HCT116 (cell line): Measurements from ENCODE around the gene GPC5. TPM values are rescaled to one million over a fixed set of nuclear protein-coding genes. Genes with fewer than 3 reads are reported as not detected.

ENCODE experiments used
- ATAC-seq: fragments of 200-7000 bp; cut with Tn5 transposase; 2 replicates; pipeline ENCODE4 v1.9.1; 2020; ENCODE audit warnings: mild to moderate bottlenecking, moderate library complexity
- BruUV-seq: library from RNA; stranded (reverse); fragments of 400-500 nt; replicated peaks from 2 replicates; lab custom pipeline; 2021; lab: Mats Ljungman, UMichigan
- CTCF ChIA-PET: fragments of 300-600 bp; sonication (Branson Sonifier 250); formaldehyde crosslinking; loops from one replicate; lab custom pipeline; 2021; ENCODE audit warnings: antibody characterized with exemption; lab: Charles Lee
- POLR2A ChIA-PET: fragments of 300-600, 350-600 bp; sonication (Branson Sonifier 250); formaldehyde crosslinking; loops from one replicate; lab custom pipeline; 2021; ENCODE audit warnings: antibody characterized with exemption; lab: Charles Lee
- RAD21 ChIA-PET, 2 experiments: fragments of 300-600 bp; sonication (Branson Sonifier 250); formaldehyde crosslinking; loops; one replicate each; lab custom pipeline; 2023; ENCODE audit warnings: low total read pairs in 2 of 2; ENCODE audit not compliant: uncharacterized antibody in 2 of 2, unreplicated experiment in 2 of 2, low non-redundant PET in 1 of 2; lab: Charles Lee
- DNase-seq: peaks from one replicate; pipeline ENCODE4 v3.0.0-alpha.2; 2010; ENCODE audit warnings: low read depth, low spot score
- H2AFZ ChIP-seq: fragments of 200-600 bp; shearing (Covaris generic), sonication (generic); 2 replicates; pipeline ENCODE4 v1.6.1; 2017; ENCODE audit warnings: low read depth, mixed run types, mixed read lengths, antibody characterized with exemption, low read length; ENCODE audit not compliant: poor library complexity, severe bottlenecking
- H3K27ac ChIP-seq: 2 replicates; pipeline ENCODE4 v1.5.1; 2012; ENCODE audit warnings: low read depth, low read length
- H3K27me3 ChIP-seq: fragments of 200-600 bp; sonication (generic); 2 replicates; pipeline ENCODE4 v1.6.1; 2016; ENCODE audit warnings: mixed run types, low read length, mixed read lengths; ENCODE audit not compliant: insufficient read depth
- H3K36me3 ChIP-seq, 2 experiments: fragments of 200-500 bp in 1 of 2; fragments of 200-600 bp in 1 of 2; sonication (Bioruptor generic) in 1 of 2; sonication (generic) in 1 of 2; 2 replicates each; pipeline versions ENCODE4 v1.5.1 to v1.6.1; 2014 to 2016; ENCODE audit warnings: low read length in 2 of 2, inconsistent platforms in 1 of 2, mixed read lengths in 1 of 2, mixed run types in 1 of 2; ENCODE audit not compliant: insufficient read depth in 2 of 2, control insufficient read depth in 1 of 2
- H3K4me1 ChIP-seq, 2 experiments: fragments of 200-600 bp in 1 of 2; sonication (generic) in 1 of 2; 2 replicates each; pipeline versions ENCODE4 v1.5.1 to v1.6.1; 2012 to 2017; ENCODE audit warnings: low read length in 2 of 2, inconsistent platforms in 1 of 2, mild to moderate bottlenecking in 1 of 2, mixed read lengths in 1 of 2, mixed run types in 1 of 2, moderate library complexity in 1 of 2; ENCODE audit not compliant: insufficient read depth in 2 of 2, control insufficient read depth in 1 of 2
- H3K4me2 ChIP-seq: fragments of 200-600 bp; sonication (generic); 2 replicates; pipeline ENCODE4 v1.6.1; 2017; ENCODE audit warnings: mixed run types, low read length, mixed read lengths
- H3K4me3 ChIP-seq, 2 experiments: fragments of 200-600 bp in 1 of 2; sonication (generic) in 1 of 2; replicated peaks in 1 of 2; 2 replicates each; pipeline ENCODE4 v1.5.1; 2011 to 2016; ENCODE audit warnings: low read length in 2 of 2, control low read depth in 1 of 2, low read depth in 1 of 2, mild to moderate bottlenecking in 1 of 2, mixed read lengths in 1 of 2, mixed run types in 1 of 2
- H3K79me2 ChIP-seq: fragments of 200-600 bp; sonication (generic); 2 replicates; pipeline ENCODE4 v1.6.1; 2017; ENCODE audit warnings: mild to moderate bottlenecking, mixed run types, low read length, moderate library complexity, mixed read lengths; ENCODE audit not compliant: insufficient read depth
- H3K9ac ChIP-seq: fragments of 200-600 bp; sonication (generic); 2 replicates; pipeline ENCODE4 v1.6.1; 2016; ENCODE audit warnings: low read length, mixed read lengths
- H3K9me2 ChIP-seq: fragments of 200-600 bp; sonication (generic), shearing (Covaris generic); 2 replicates; pipeline ENCODE4 v1.6.1; 2017; ENCODE audit warnings: mixed run types, mild to moderate bottlenecking, moderate library complexity; ENCODE audit not compliant: insufficient read depth
- H3K9me3 ChIP-seq, 2 experiments: fragments of 200-500 bp in 1 of 2; fragments of 200-600 bp in 1 of 2; sonication (Bioruptor generic) in 1 of 2; sonication (generic) in 1 of 2; 2 replicates each; pipeline ENCODE4 v1.6.1; 2014 to 2017; ENCODE audit warnings: low read length in 2 of 2, mixed read lengths in 2 of 2, inconsistent platforms in 1 of 2, low read depth in 1 of 2, mild to moderate bottlenecking in 1 of 2, mixed run types in 1 of 2, moderate library complexity in 1 of 2; ENCODE audit not compliant: control insufficient read depth in 1 of 2, insufficient read depth in 1 of 2
- H4K20me1 ChIP-seq: fragments of 200-600 bp; sonication (generic), shearing (Covaris generic); 2 replicates; pipeline ENCODE4 v1.6.1; 2017; ENCODE audit warnings: mixed run types, mild to moderate bottlenecking, moderate library complexity; ENCODE audit not compliant: insufficient read depth
- CBX3 ChIP-seq: IDR thresholded peaks from 2 replicates; pipeline ENCODE4 v1.6.1; 2012; ENCODE audit warnings: low read depth
- CEBPB ChIP-seq: IDR thresholded peaks from 2 replicates; pipeline ENCODE4 v1.6.1; 2012; ENCODE audit warnings: low read depth
- EGR1 ChIP-seq: IDR thresholded peaks from 2 replicates; pipeline ENCODE4 v1.6.1; 2012; ENCODE audit warnings: low read depth
- ELF1 ChIP-seq: IDR thresholded peaks from 2 replicates; pipeline ENCODE4 v1.6.1; 2012; ENCODE audit warnings: low read depth, borderline replicate concordance
- EZH2phosphoT487 ChIP-seq: fragments of 200-600 bp; IDR thresholded peaks from 2 replicates; pipeline ENCODE4 v1.6.1; 2018; ENCODE audit warnings: antibody characterized with exemption, borderline replicate concordance
- FOSL1 ChIP-seq: IDR thresholded peaks from 2 replicates; pipeline ENCODE4 v1.6.1; 2012; ENCODE audit warnings: low read depth
- JUND ChIP-seq: IDR thresholded peaks from 2 replicates; pipeline ENCODE4 v1.6.1; 2012
- MAX ChIP-seq: IDR thresholded peaks from 2 replicates; pipeline ENCODE4 v1.6.1; 2012
- POLR2AphosphoS5 ChIP-seq: IDR thresholded peaks from 2 replicates; pipeline ENCODE4 v1.6.1; 2011; ENCODE audit warnings: mild to moderate bottlenecking, low read depth, low read length, moderate library complexity
- RAD21 ChIP-seq: IDR thresholded peaks from 2 replicates; pipeline ENCODE4 v1.6.1; 2012; ENCODE audit warnings: low read depth, mild to moderate bottlenecking
- SIN3A ChIP-seq: IDR thresholded peaks from 2 replicates; pipeline ENCODE4 v1.6.1; 2012; ENCODE audit warnings: low read depth
- SP1 ChIP-seq: IDR thresholded peaks from 2 replicates; pipeline ENCODE4 v1.6.1; 2012; ENCODE audit warnings: low read depth
- SRF ChIP-seq: IDR thresholded peaks from 2 replicates; pipeline ENCODE4 v1.6.1; 2012; ENCODE audit warnings: low read depth
- YY1 ChIP-seq: IDR thresholded peaks from 2 replicates; pipeline ENCODE4 v1.6.1; 2011; ENCODE audit warnings: low read length, low read depth, moderate library complexity, mild to moderate bottlenecking; ENCODE audit not compliant: insufficient replicate concordance; ENCODE audit errors: extremely low read depth
- ZFX ChIP-seq: fragments of 450-650 bp; IDR thresholded peaks from 2 replicates; pipeline ENCODE4 v1.6.1; 2017
- ZNF274 ChIP-seq: fragments of 200-500 bp; sonication (Bioruptor generic); IDR thresholded peaks from 2 replicates; pipeline ENCODE4 v1.6.1; 2014; ENCODE audit warnings: mild to moderate bottlenecking, low read depth, low read length, inconsistent platforms
- intact Hi-C: fragments of 100-400 bp; cut with micrococcal nuclease; formaldehyde crosslinking; loops from 2 replicates; pipeline ENCODE4 v1.10.0; 2022
- total RNA-seq: library from RNA; stranded (reverse); gene quantifications from one replicate; pipeline ENCODE4 v1.2.1, GENCODE V29; 2021; ENCODE audit not compliant: unreplicated experiment
- TF ChIP-seq, protein P1 (sequence below), 3 experiments: fragments of 200-600 bp in 1 of 3; sonication (generic) in 1 of 3; IDR thresholded peaks in 2 of 3; conservative IDR thresholded peaks in 1 of 3; 2 replicates each; pipeline ENCODE4 v1.5.1; 2012 to 2017; ENCODE audit warnings: low read depth in 2 of 3, low read length in 2 of 3, antibody characterized with exemption in 1 of 3, borderline replicate concordance in 1 of 3, control low read depth in 1 of 3, mild to moderate bottlenecking in 1 of 3, mixed read lengths in 1 of 3, mixed run types in 1 of 3, moderate library complexity in 1 of 3; ENCODE audit not compliant: insufficient read depth in 1 of 3
- TF ChIP-seq, protein P2 (sequence below): IDR thresholded peaks from 2 replicates; pipeline ENCODE4 v1.6.1; 2012; ENCODE audit warnings: low read depth
- TF ChIP-seq, protein P3 (sequence below): IDR thresholded peaks from 2 replicates; pipeline ENCODE4 v1.6.1; 2011; ENCODE audit warnings: mild to moderate bottlenecking, low read length, moderate library complexity; ENCODE audit not compliant: insufficient replicate concordance; ENCODE audit errors: extremely low read depth
- TF ChIP-seq, protein P4 (sequence below): IDR thresholded peaks from 2 replicates; pipeline ENCODE4 v1.6.1; 2012

Gene GPC5
- total RNA-seq, 1 experiment from 2014 or later: not detected

DNA sequence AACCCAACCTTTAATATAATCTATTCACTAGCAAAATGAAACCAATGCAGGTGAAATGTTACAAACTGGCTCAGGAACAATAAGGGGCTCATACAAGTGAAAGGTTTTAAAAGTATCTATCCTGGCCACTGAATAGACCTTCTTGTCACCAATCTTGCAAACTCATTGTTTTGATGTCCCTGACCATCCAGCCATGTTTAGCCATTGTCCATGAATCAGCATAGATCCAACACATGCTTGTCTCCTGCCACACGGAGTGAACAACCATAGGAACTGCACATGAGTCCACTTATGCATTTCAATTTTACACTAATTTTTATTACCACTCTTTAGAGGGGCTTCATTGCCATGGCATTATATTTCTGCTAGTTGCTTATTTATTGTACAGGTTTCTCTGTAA lies 331.4 kb downstream of the GPC5 start:
- ChIA-PET POLR2A (no interaction called here), RAD21 (no interaction called here), CTCF (no interaction called here)
- H3K9me2 ChIP-seq: no peaks in the 10 kb centered on the region
- no TSS peak for BruUV-seq
- no peaks in the 10 kb centered on the region for H3K79me2 ChIP-seq
- no peak overlapping the region for H3K4me2 ChIP-seq
- peaks cover 4 to 16% of the 10 kb centered on the region in 2 experiments; a peak in 2 of 4 replicates for H3K9me3 ChIP-seq
- TF ChIP-seq SIN3A (no peak), EZH2phosphoT487 (no peak), ELF1 (no peak), ZFX (no peak), CEBPB (no peak), CBX3 (no peak), JUND (no peak), FOSL1 (no peak), SRF (no peak), EGR1 (no peak), MAX (no peak), ZNF274 (no peak), SP1 (no peak), POLR2AphosphoS5 (no peak), RAD21 (no peak), YY1 (no peak)
- TF ChIP-seq, protein P1, sequence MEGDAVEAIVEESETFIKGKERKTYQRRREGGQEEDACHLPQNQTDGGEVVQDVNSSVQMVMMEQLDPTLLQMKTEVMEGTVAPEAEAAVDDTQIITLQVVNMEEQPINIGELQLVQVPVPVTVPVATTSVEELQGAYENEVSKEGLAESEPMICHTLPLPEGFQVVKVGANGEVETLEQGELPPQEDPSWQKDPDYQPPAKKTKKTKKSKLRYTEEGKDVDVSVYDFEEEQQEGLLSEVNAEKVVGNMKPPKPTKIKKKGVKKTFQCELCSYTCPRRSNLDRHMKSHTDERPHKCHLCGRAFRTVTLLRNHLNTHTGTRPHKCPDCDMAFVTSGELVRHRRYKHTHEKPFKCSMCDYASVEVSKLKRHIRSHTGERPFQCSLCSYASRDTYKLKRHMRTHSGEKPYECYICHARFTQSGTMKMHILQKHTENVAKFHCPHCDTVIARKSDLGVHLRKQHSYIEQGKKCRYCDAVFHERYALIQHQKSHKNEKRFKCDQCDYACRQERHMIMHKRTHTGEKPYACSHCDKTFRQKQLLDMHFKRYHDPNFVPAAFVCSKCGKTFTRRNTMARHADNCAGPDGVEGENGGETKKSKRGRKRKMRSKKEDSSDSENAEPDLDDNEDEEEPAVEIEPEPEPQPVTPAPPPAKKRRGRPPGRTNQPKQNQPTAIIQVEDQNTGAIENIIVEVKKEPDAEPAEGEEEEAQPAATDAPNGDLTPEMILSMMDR (IDR thresholded peaks at IDR 0.05 in 2 of 3, conservative IDR thresholded peaks at IDR 0.05 in 1 of 3; ENCODE audit: borderline replicate concordance in 1 of 3, insufficient read depth in 1 of 3, low read depth in 2 of 3, low read length in 2 of 3): no peak
- TF ChIP-seq, protein P2, sequence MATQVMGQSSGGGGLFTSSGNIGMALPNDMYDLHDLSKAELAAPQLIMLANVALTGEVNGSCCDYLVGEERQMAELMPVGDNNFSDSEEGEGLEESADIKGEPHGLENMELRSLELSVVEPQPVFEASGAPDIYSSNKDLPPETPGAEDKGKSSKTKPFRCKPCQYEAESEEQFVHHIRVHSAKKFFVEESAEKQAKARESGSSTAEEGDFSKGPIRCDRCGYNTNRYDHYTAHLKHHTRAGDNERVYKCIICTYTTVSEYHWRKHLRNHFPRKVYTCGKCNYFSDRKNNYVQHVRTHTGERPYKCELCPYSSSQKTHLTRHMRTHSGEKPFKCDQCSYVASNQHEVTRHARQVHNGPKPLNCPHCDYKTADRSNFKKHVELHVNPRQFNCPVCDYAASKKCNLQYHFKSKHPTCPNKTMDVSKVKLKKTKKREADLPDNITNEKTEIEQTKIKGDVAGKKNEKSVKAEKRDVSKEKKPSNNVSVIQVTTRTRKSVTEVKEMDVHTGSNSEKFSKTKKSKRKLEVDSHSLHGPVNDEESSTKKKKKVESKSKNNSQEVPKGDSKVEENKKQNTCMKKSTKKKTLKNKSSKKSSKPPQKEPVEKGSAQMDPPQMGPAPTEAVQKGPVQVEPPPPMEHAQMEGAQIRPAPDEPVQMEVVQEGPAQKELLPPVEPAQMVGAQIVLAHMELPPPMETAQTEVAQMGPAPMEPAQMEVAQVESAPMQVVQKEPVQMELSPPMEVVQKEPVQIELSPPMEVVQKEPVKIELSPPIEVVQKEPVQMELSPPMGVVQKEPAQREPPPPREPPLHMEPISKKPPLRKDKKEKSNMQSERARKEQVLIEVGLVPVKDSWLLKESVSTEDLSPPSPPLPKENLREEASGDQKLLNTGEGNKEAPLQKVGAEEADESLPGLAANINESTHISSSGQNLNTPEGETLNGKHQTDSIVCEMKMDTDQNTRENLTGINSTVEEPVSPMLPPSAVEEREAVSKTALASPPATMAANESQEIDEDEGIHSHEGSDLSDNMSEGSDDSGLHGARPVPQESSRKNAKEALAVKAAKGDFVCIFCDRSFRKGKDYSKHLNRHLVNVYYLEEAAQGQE: no peak
- TF ChIP-seq, protein P3, sequence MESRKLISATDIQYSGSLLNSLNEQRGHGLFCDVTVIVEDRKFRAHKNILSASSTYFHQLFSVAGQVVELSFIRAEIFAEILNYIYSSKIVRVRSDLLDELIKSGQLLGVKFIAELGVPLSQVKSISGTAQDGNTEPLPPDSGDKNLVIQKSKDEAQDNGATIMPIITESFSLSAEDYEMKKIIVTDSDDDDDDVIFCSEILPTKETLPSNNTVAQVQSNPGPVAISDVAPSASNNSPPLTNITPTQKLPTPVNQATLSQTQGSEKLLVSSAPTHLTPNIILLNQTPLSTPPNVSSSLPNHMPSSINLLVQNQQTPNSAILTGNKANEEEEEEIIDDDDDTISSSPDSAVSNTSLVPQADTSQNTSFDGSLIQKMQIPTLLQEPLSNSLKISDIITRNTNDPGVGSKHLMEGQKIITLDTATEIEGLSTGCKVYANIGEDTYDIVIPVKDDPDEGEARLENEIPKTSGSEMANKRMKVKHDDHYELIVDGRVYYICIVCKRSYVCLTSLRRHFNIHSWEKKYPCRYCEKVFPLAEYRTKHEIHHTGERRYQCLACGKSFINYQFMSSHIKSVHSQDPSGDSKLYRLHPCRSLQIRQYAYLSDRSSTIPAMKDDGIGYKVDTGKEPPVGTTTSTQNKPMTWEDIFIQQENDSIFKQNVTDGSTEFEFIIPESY: no peak
- TF ChIP-seq, protein P4, sequence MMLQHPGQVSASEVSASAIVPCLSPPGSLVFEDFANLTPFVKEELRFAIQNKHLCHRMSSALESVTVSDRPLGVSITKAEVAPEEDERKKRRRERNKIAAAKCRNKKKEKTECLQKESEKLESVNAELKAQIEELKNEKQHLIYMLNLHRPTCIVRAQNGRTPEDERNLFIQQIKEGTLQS: no peak
- no peak for ATAC-seq
- no peaks in the 10 kb centered on the region for H3K36me3 ChIP-seq
- no peak overlapping the region for H3K27ac ChIP-seq
- intact Hi-C loops: no loop called here
- no peak for DNase-seq
- H4K20me1 ChIP-seq: no peaks in the 10 kb centered on the region; the same call in 1 of the 2 replicates
- H3K4me1 ChIP-seq: no peaks in the 10 kb centered on the region
- H2AFZ ChIP-seq: no peak overlapping the region
- no peak overlapping the region for H3K9ac ChIP-seq
- no peak overlapping the region for H3K4me3 ChIP-seq
- H3K27me3 ChIP-seq: no peaks in the 10 kb centered on the region
